GM18867 (cell line): ENCODE measurements around the gene UBD.

Source experiments
- ATAC-seq: cut with Tn5 transposase; IDR thresholded peaks from one replicate; pipeline ENCODE4 v1.9.1; 2021; ENCODE audit warnings: mild to moderate bottlenecking, moderate library complexity; ENCODE audit not compliant: unreplicated experiment

Gene UBD

DNA sequence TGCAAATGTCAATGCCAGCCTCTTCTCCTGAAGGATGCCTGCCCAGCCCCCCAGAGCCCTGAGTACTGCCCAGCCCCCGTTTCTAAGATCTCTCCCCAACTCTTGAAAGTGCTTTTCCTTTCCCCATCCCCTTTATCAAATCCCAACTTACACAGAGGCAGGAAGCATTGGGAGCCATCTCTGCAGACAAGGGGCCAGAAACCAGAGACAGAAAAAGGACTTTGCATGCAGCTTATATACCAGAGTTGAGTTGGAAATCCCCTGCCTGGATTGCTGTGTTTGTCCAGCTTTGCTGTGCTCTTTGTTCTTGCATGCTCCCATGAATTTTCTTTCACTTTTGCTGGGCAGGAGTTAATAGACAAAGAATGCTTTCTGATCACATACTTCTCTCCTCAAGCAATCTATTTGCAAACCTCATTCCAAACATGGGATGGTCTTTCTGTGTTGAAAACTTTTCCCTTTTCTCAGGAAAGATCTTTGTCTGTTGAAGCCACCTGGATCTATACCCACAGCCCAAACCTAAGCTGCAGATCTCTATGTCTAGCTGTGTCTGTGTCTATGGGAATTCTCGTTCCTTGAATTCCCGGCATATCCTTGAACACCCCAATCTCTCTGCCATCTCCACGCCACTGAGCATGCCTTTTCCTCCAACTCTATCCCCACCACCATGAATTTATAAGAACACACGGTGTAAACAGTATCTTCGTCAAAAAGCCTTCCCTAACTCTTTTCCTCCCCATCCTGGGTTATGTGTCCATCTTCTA is at the start of gene UBD:
TSS of gene UBD (minus strand) at position 209 of the 764 bp plus-strand sequence. CDS start at position 178, 31 bp downstream.
- ATAC-seq, result no peak

DNA sequence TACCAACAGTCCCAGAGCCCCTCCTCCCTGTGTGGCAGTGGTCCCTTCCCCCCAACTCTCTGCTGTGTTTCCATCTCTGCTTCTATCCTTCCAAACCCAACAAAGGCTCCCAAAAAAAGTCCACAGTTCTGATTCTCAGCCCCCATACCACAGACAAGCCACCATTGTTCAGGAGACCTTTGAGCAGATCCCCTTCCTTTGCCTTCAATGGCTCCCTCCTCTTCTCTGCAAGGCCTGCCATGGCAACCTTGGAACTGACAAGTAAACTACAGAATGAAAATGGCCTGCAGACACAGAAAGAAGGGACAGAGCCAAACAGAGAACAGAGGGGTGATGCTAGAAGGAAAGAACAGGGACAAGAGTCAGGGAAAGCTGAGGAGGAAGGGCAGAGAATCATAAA is 48.6 kb upstream of the UBD start:
- no peak for ATAC-seq

DNA sequence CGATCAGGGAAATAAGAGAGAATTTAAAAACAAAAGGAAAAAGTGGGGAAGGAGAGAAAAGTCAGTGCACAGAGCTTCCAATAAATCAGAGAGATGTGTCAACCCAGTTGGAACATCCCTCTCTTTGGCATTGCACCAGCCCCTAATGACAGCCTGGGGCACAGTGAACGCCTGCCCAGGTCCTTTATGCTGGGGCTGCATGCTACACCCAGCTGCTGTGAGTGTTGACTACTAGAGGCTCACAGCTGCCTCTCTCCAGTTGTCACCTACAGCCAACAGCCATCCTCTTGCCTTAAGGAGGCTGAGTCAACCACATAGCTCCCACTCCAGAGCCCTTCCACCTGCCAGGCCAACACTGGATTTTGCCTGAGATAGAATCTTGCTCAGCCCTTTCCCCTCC is 44.4 kb upstream of the UBD start:
- ATAC-seq, result no peak

DNA sequence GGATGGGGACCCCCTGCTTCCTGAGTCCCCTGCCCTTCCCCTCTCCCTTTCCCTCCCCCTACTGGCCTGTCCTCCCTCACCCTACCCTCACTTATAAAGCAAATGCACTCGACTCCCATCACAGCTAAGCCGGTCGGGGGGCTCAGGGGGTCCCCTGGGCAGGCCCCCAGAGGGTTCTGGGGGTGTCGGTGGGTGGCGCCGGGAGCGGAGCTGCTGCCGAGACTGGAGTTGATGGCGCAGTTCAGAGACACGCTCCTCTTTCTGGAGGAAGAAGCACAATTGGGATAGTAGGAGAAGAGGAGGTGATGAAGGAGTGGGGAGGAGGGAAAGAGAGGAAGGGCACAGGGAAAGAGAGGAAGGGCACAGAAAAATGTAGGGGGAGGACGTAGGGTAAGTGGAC is 43.9 kb upstream of the UBD start:
- ATAC-seq, result no peak

DNA sequence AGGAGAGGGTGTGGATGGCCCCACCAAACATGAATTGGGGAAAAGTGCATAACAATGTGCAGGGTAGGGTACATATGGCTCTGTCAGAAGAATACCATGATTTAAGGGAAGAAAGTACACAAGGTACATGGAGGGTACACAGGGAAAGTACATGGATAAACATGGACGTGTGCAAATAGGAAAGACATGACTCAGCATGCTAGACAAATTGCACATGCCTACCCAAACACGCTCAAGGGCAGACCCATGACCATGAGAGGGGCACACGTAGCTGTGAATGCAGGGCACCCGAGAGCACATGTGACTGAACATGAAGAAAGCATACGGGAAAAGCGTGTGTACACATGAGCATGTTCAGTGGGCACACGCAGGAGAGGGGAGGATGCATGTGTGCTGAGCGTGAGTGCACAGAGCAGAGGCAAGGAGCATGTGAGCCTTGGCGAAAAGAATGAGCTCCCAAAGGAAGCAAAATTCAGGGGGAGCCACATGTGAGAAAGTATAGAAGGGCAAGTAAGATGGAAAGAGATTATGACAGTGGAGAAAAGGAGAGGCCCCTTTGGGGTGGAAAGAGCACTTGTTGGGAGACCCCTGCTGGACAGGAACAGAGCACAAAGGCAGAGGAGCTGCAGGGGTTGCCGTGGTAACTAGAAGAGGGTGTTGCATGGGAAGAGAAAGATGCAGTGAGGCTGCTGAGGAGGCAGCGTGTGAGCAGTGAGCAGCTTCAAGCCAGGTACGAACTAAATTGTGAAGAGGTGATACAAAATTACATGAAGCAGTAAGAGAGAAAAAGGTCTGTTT is 43.2 kb upstream of the UBD start:
- no peak for ATAC-seq

DNA sequence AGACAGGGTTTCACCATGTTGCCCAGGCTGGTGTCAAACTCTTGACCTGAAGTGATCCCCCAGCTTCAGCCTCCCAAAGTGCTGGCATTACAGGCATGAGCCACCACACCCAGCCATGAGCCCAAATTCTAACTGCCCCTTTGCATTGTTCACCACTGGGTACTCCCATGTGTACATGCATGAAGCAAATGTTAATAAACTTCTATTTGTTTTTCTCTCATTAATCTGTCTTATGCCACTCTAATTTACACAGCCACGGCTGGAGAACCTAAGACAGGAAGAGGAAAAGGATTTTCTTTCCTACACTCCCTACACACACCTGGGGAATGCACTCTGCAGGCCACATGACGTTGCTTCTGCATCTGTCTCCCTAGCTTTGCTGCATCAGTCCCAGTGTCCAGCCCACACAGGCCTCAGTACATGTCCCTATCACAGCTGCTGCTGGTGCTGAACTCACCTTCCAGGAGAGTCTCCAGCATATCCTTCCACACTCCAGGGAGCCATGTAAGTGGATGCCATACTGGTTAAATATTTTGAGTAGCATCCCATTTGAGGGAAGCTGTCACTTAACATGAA is 38.7 kb upstream of the UBD start:
- ATAC-seq, result no peak

DNA sequence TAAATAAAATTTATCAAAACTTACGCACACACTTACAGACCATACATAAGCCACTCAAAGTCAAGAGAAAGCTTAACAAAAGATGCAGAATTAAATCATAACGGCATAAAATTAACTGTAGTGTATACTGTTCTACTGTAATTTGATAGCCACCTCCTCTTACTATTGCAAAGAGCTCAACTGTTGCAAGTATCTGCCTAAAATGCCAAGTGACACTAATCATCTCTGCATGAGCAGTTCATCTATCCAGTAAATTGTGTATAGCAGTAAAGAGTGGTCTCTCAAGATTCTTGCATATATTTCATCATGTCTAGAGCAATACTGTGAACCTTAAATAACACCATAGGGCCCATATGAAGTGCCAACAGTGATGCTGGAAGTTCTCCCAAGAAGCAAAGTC is 37.7 kb upstream of the UBD start:
- ATAC-seq, result no peak

DNA sequence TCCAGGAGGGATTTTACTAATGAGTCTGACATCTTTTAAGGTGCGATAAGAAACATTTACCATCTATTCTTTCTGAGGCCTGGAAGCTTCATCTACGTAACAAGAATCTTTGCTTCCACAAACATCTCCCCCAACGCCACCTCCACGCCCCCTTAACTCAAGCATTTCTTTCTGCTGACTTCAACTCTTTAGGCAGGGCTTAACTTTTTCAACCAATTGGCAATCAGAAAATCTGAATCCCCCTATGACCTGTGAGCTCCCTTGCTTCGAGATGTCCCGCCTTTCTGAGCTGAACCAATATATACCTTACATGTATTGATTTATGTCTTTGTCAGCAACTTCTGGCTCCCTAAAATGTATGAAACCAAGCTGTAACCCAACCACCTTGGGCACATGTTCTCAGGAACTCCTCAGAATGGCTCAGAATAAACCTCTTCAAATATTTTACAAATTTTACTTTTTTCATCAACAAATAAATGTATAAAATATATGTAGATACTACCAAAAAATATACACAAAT is 36.9 kb upstream of the UBD start:
- no peak for ATAC-seq

DNA sequence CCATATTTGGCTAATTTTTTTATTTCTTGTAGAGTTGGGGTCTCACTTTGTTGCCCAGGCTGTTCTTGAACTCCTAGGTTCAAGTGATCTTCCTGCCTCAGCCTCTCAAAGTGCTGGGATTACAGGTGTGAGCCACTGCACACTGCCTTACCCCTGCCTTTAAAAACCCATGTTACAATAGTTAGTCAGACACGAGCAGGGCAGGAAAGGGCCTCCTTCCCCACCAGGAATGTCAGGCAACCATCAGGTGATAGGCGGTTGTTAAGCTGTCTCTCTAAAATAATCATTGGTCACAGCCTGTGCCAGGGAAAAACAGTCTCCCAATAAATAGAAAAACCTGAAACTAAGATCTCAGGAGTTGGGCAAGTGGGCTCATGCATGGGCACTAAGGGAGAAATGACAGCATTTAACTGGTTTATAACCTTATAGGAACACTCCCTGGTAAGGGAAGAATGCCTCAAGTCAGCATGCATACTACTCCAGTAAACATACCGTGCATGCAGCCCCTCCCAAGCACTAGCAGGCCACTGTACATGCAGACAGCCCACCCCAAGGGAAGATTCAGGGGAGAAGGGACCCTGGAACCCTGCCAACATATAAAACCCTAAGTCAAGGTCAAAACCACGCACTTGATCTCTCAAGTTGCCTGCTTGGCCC is 33.8 kb upstream of the UBD start:
- ATAC-seq, result no peak

DNA sequence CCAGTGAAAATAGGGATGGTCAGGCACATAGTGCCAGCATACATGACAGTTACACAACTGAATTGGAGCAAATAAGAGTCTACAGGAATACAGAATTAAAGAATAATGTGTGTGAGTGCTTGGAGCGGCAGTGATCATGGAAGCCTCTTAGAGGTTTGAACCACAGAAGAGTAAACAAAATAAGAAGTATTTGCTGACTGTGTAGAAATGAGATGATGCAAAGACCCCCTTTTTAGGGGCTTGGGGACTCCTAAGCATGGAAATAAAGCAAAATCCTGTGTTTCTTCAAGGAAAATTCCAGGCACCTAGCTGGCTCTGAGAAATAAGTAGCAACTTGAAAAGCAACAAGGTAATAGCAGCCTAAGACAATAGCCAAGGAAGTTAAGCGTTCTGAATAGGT is 32.1 kb upstream of the UBD start:
- ATAC-seq, result no peak

DNA sequence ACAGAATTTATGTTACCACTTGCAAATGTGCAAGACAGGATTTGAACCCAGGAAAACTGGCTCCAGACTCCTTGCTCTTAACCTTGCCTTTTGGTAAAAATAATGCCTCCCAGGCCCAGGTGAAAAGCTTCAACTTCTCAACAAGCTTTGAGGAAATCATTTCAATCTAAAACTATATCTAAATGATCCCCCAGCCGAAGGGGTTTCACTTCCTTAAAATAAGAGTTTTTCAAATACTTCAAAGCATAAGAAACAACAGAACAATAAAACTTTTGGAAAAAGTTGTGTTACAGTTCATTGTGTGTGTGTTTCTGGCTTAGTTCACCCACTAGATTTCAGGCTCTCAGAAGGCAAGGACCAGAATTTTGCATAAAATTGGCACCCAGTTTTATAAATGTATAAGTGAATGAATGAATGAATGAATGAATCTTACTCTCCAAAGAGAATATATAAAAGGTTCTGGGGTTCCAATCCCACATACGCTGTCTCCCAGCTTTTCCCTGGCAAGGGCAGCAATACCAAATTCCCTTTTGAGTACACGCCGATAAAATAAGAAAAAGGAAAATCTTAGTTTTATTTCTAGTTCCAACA is 30.8 kb upstream of the UBD start:
- no peak for ATAC-seq

DNA sequence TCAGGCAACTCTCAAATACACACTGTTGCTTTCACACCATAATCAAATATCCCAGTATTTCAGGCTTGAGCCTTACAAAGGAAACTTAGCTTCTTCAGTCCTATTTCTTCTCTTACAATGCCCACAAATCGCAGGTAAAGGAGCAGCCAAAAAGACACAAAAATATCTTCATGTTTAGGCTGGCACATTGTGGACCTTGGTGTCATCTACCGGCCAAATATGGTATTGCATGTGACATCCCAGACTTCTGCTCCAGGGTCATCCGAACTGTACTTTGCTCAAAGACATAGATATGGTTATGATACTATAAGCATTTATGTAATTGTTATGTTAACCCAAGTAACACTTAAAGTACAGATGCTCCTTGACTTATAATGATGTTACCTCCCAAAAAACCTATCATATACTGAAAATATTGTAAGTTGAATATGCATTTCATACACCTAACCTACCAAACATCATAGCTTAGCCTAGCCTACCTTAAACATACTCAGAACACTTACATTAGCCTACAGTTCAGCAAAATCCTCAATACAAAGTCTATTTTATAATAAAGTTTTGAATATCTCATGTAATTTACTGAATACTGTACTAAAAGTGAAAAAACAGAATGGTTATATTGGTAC is 30.0 kb upstream of the UBD start:
- ATAC-seq, result peak; percentile 61

DNA sequence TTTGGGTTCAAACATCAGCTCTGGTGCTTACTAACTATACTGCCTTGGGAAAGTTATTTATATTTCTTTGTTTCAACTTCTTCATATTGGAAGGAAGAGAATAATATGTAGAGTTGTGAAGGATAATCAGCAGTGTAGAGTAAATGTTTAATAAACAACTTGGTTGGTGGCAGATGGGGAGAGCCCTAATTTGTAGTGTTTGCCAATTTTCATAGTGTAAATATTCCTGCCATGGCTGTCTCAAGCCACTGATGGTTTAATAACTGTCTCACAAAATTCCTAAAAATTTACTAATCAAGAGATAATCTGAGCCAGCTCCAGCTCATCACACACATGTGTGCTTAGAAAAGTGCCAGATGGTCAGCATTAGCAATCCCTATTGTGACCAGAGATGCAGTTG is 25.3 kb upstream of the UBD start, which contains the start of gene OR2H2:
TSS of gene OR2H2 (plus strand) at position 301 of the 400 bp plus-strand sequence. CDS start 2,824 bp downstream, outside the sequence.
- ATAC-seq, result no peak

DNA sequence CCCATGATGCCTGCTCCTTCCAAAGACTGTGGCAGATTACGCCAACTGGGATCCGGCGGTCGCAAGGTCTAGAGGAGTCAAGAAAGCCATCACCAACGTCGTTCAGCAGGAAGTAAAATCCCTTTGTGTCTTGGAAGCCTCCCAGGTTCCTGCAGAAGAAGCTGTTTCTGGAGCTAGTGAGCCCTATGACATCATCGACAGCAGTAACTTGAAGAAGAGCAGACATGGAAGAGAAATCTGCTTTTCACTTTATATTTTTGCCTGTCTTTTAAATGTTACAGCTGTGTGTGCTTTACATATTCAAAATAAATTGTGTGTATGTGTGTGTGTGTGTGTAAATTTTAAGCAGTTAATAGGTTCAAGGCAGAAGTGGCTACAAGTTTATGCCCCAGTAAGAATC is 18.0 kb upstream of the UBD start:
- no peak for ATAC-seq

DNA sequence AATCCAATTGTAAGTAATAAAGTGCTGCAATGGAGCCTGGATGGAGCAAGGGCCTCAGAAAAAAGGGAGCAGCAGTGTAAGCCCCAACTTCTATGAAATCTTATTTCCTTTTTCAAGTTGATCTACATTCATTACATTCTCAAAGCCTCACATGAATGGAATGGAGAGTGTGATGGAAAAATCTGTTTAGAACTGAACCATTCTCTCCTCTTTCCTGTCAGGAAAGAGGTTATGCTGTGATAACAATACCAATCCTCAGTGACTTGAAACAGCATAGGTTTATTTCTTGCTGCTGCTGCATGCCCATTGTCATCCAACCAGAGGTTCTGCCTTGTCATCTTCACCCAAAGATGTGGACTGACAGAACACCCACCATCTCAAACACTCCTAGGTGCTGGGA is 16.5 kb upstream of the UBD start:
- no peak for ATAC-seq

DNA sequence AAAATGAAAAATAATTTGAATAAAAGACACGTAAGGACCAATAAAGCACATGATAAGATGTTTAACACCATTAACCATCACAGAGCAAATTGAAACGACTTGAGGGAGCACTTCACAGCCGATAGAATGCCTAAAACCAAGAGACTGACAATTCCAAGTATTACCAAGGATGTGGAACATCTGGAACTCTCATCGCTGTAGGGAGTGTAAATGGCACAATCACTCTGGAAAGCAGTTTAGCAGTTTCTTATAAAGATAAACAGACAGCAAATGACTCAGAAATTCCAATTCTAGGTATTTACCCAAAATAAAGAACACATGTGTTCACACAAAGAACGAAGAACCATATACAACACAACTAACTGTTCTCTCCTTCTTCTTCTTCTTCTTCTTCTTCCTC is 8.5 kb upstream of the UBD start:
- no peak for ATAC-seq

DNA sequence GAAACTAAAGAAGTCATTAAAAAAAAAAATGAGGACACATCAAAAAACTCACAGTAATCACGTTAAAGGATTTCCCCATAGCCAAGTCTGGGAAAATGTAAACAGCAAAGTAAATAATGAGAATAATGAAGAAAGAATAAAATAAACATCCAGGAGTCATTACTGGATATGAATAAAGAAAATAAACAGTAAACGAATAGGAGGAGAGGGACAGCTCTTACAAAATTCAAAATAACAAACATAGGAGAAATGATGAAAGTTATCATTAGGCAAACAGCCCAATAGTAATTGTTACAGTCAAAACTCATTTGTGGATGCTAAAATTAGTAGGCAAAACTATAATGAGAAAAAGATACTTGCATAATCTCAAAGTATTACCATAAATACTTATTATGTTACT is 8.0 kb upstream of the UBD start:
- ATAC-seq, result no peak

DNA sequence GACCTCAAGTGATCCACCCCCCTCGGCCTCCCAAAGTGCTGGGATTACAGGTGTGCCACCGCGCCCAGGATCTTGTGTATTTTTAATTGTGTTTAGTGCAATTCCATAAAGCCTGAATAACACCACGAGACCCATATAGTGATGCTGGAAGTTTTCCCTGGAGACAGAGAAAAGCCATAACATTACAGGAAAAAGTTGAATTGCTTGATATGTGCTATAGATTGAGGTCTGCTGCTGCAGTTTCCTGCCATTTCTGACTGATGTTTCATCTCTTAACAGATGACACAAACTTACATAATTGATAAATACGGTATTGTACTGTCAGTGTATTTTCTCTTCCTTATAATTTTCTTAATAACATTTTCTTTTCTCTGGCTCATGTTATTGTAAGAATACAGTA is 7.3 kb upstream of the UBD start:
- no peak for ATAC-seq

DNA sequence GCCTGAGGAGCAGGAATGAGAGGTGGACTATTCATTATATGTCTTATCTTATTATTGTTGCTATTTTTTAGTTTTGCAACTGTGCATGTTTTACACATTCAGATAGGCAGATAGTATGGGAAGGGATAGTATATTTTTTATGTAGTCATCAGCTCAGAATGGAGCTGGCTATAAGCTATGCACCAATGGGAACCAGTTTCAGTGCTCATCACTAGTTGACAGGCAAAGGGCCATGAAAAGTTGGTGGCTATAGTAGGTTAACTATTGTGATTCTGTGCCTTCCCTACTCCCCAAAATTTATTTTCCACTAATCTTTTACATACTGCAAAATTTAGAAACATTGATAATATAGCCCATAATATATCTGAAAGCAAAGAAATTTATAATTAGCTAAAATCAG is 5.3 kb upstream of the UBD start:
- no peak for ATAC-seq

DNA sequence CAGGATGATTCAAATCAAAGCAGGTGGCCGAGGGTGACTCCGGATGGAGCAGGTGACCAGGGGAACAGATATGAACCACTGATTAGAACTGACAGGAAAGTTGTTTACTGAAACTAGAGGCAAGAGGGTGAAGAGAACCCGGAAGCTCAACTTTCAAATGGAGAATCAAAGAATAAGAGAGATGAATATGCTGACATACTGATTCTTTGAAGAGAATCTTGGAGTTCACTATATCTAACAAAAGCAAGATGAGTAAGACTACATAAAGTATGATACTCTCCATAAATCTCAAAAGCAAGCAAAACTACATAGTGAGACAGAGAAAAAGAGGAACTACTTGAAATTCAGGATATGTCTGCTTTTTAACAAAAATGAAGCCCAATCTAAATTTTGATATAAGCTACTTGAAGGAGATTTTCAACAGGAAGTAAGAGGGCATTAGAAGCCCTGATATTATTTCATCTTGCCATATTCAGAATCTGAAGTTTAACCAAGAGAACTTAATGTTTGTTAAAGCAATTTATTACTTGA is 4.0 kb upstream of the UBD start:
- no peak for ATAC-seq
